Activated CD4-positive, alpha-beta T cell treated with anti-CD3 and anti-CD28 coated beads, Interleukin-2, amount 50 U/mL, for 4 hours (primary cell): ENCODE results near the gene SMG6.
"Not testable (repeated sequence)": the region's sequence is repeated elsewhere in the genome, so short reads cannot be mapped to it uniquely, and the experiment has no call there.

Source experiments
- DNase-seq, 2 experiments: peaks; one replicate each; pipeline ENCODE4 v3.0.0-alpha.2; 2020

SMG6 gene

GRCh38 chr17:2227025-2227699 is 76.4 kb downstream of the SMG6 start:
- DNase-seq, result no peak

GRCh38 chr17:2223617-2223927 is 80.0 kb downstream of the SMG6 start:
- no peak for DNase-seq

- peak; percentile 20 to 25 for DNase-seq
These were observed 80.5 kb downstream of the SMG6 start for GRCh38 chr17:2222901-2223616.

GRCh38 chr17:2222301-2222700 is 81.3 kb downstream of the SMG6 start:
- no peak for DNase-seq

- DNase-seq, result no peak
These were observed 85.2 kb downstream of the SMG6 start for GRCh38 chr17:2218426-2218825.

- peak; percentile 50 to 52 for DNase-seq
These were observed 87.8 kb downstream of the SMG6 start for GRCh38 chr17:2215616-2216364.

- peak in 1 of 2 experiments; percentile 12 for DNase-seq
These were observed 88.5 kb downstream of the SMG6 start for GRCh38 chr17:2214929-2215615.

GRCh38 chr17:2214047-2214928 is 89.3 kb downstream of the SMG6 start:
- peak in 1 of 2 experiments; percentile 6 for DNase-seq

GRCh38 chr17:2213291-2213960 is 90.2 kb downstream of the SMG6 start:
- no peak for DNase-seq

GRCh38 chr17:2212400-2212981 is 91.1 kb downstream of the SMG6 start:
- no peak for DNase-seq

GRCh38 chr17:2211661-2212399 is 91.8 kb downstream of the SMG6 start:
- DNase-seq, result no peak

- no peak for DNase-seq
These were observed 92.9 kb downstream of the SMG6 start for GRCh38 chr17:2210726-2211125.

GRCh38 chr17:2207815-2208515 is 95.6 kb downstream of the SMG6 start:
- no peak for DNase-seq

GRCh38 chr17:2204393-2204792 is 99.2 kb downstream of the SMG6 start:
- no peak for DNase-seq

- DNase-seq, result no peak
These were observed 99.8 kb downstream of the SMG6 start for GRCh38 chr17:2203818-2204217.

- no peak for DNase-seq
These were observed 100.5 kb downstream of the SMG6 start for GRCh38 chr17:2202996-2203575.

GRCh38 chr17:2202302-2202995 is 101.1 kb downstream of the SMG6 start:
- no peak for DNase-seq

GRCh38 chr17:2199386-2199785 is 104.2 kb downstream of the SMG6 start:
- not testable (repeated sequence) for DNase-seq

- DNase-seq, result no peak
These were observed 104.7 kb downstream of the SMG6 start for GRCh38 chr17:2198927-2199326.
